Lower leg skin (tissue), 4 donors: ENCODE measurements around the gene FBXL19. TPM values are rescaled to one million over a fixed set of nuclear protein-coding genes. Genes with fewer than 3 reads are reported as not detected.

Source experiments
- DNase-seq, 2 donors: peaks; one replicate each; pipeline ENCODE4 v3.0.0-alpha.2; 2019; ENCODE audit warnings: low spot score in 2 of 2
- H3K4me3 ChIP-seq: fragments of 200-600 bp; sonication (generic); 2 replicates; pipeline ENCODE4 v1.5.1; 2017; ENCODE audit warnings: mild to moderate bottlenecking, low read depth; ENCODE audit not compliant: poor library complexity, severe bottlenecking
- CTCF ChIP-seq, 3 donors: fragments of 450-650 bp; IDR thresholded peaks; one replicate each; pipeline ENCODE4 v1.5.1; 2016; ENCODE audit warnings: antibody characterized with exemption in 3 of 3, mild to moderate bottlenecking in 3 of 3, moderate library complexity in 2 of 3
- POLR2A ChIP-seq, 2 donors: fragments of 450-650 bp; IDR thresholded peaks; one replicate each; pipeline ENCODE4 v1.6.1; 2016 to 2017; ENCODE audit warnings: antibody characterized with exemption in 2 of 2, mild to moderate bottlenecking in 1 of 2, moderate library complexity in 1 of 2
- WGBS, 2 donors: methylation state at CpG; one replicate each; pipeline ENCODE4 v1.1.5; 2018; 5-methylcytosine and 5-hydroxymethylcytosine counted together
- intact Hi-C: fragments of 100-400 bp; cut with DNase I; formaldehyde crosslinking; loops from one replicate; pipeline ENCODE4 v1.15.0; 2023; ENCODE audit warnings: low total_unique reads
- total RNA-seq, 4 donors: library from RNA; depleted of rRNA; stranded (reverse); fragments of >200 nt; gene quantifications; one replicate each; pipeline ENCODE4 v1.1.0, GENCODE V29; 2016

FBXL19 gene
- total RNA-seq, 4 donors from 2014 or later = 17.7 to 25.1 (median 22.1) TPM

- intact Hi-C loops = no loop called here
- DNase-seq = peak in 1 of 2 donors; percentile 89
- TF ChIP-seq CTCF (IDR thresholded peaks at IDR 0.05) (no peak), POLR2A (IDR thresholded peaks at IDR 0.05) (no peak)
- H3K4me3 ChIP-seq = no peak overlapping the region
- 88 to 90% methylated on average over 25 to 26 of the region's 26 CpGs for WGBS, 2 donors
These were observed 2.2 kb downstream of the FBXL19 start for GRCh38 chr16:30925632-30925987.

- no peak for DNase-seq
- TF ChIP-seq CTCF (IDR thresholded peaks at IDR 0.05) = no peak
- TF ChIP-seq POLR2A (IDR thresholded peaks at IDR 0.05) = no peak
- WGBS, 2 donors = 70 to 71% methylated on average over 10 of the region's 10 CpGs
- H3K4me3 ChIP-seq = no peak overlapping the region
- intact Hi-C loops = no loop called here
These were observed 2.8 kb downstream of the FBXL19 start for GRCh38 chr16:30925995-30926811.

- TF ChIP-seq CTCF (IDR thresholded peaks at IDR 0.05) = no peak
- 79 to 83% methylated on average over 16 to 20 of the region's 22 CpGs for WGBS, 2 donors
- DNase-seq = no peak
- no peak overlapping the region for H3K4me3 ChIP-seq
- intact Hi-C loops = no loop called here
These were observed 3.8 kb downstream of the FBXL19 start for GRCh38 chr16:30926937-30927788.

- intact Hi-C loops = no loop called here
- DNase-seq = peak; percentile 68 to 90
- WGBS, 2 donors = 28 to 45% methylated on average over 9 to 12 of the region's 15 CpGs
- TF ChIP-seq POLR2A (IDR thresholded peaks at IDR 0.05) = no peak
- H3K4me3 ChIP-seq = no peak overlapping the region
These were observed 4.5 kb downstream of the FBXL19 start for GRCh38 chr16:30927789-30928378.

- no peak for DNase-seq
- intact Hi-C loops = no loop called here
- no peak overlapping the region for H3K4me3 ChIP-seq
- TF ChIP-seq POLR2A (IDR thresholded peaks at IDR 0.05) = no peak
- TF ChIP-seq CTCF (IDR thresholded peaks at IDR 0.05) = no peak
- 58 to 64% methylated on average over 11 of the region's 11 CpGs for WGBS, 2 donors
These were observed 5.0 kb downstream of the FBXL19 start for GRCh38 chr16:30928390-30928789.

- DNase-seq = no peak
- intact Hi-C loops = no loop called here
- H3K4me3 ChIP-seq = no peak overlapping the region
- no peak for TF ChIP-seq POLR2A (IDR thresholded peaks at IDR 0.05)
- TF ChIP-seq CTCF (IDR thresholded peaks at IDR 0.05) = no peak
- 68 to 75% methylated on average over 7 of the region's 7 CpGs for WGBS, 2 donors
These were observed 5.8 kb downstream of the FBXL19 start for GRCh38 chr16:30929167-30929566.
